DMS53 treated with DMSO at 0.1 percent for 48 hours (cell line): ENCODE results near the gene FAM240A.

Source experiments
- DNase-seq: peaks from one replicate; lab custom pipeline; 2025; ENCODE audit not compliant: unreplicated experiment; lab: John Stamatoyannopoulos, UW

Gene FAM240A

GRCh38 chr3:46624975-46625490, 12.7 kb downstream of the FAM240A start:
- peak; percentile 4 for DNase-seq

- DNase-seq, result no peak
These were observed 13.7 kb downstream of the FAM240A start for GRCh38 chr3:46626039-46626438.

GRCh38 chr3:46627078-46627477, 14.8 kb downstream of the FAM240A start:
- no peak for DNase-seq

- no peak for DNase-seq
These were observed 16.6 kb downstream of the FAM240A start for GRCh38 chr3:46628901-46629369.

GRCh38 chr3:46629551-46630517, 17.5 kb downstream of the FAM240A start:
- peak; percentile 37 for DNase-seq

GRCh38 chr3:46632792-46633191, 20.5 kb downstream of the FAM240A start:
- DNase-seq, result no peak

GRCh38 chr3:46634856-46635255, 22.5 kb downstream of the FAM240A start:
- no peak for DNase-seq

- no peak for DNase-seq
These were observed 26.9 kb downstream of the FAM240A start for GRCh38 chr3:46639221-46639620.

GRCh38 chr3:46640927-46641326, 28.6 kb downstream of the FAM240A start:
- no peak for DNase-seq

GRCh38 chr3:46642971-46643370, 30.6 kb downstream of the FAM240A start:
- no peak for DNase-seq

GRCh38 chr3:46643701-46644100, 31.4 kb downstream of the FAM240A start:
- no peak for DNase-seq

GRCh38 chr3:46646700-46647099, 34.4 kb downstream of the FAM240A start:
- no peak for DNase-seq

GRCh38 chr3:46648096-46648495, 35.8 kb downstream of the FAM240A start:
- no peak for DNase-seq

GRCh38 chr3:46649436-46649835, 37.1 kb downstream of the FAM240A start:
- DNase-seq, result no peak

- no peak for DNase-seq
These were observed 38.8 kb downstream of the FAM240A start for GRCh38 chr3:46651084-46651483.

GRCh38 chr3:46655271-46655670, 42.9 kb downstream of the FAM240A start:
- no peak for DNase-seq

- no peak for DNase-seq
These were observed 44.6 kb downstream of the FAM240A start for GRCh38 chr3:46656778-46657556.

GRCh38 chr3:46659285-46659684, 47.0 kb downstream of the FAM240A start:
- no peak for DNase-seq

GRCh38 chr3:46660003-46660402, 47.7 kb downstream of the FAM240A start:
- DNase-seq, result no peak

- no peak for DNase-seq
These were observed 48.5 kb downstream of the FAM240A start for GRCh38 chr3:46660543-46661523.
